Measurements from ENCODE around the gene PANK4. TPM values are rescaled to one million over a fixed set of nuclear protein-coding genes. Genes with fewer than 3 reads are reported as not detected.

Gene PANK4
- total RNA-seq, 2 experiments from 2014 or later: 66.6 to 76.6 TPM

DNA sequence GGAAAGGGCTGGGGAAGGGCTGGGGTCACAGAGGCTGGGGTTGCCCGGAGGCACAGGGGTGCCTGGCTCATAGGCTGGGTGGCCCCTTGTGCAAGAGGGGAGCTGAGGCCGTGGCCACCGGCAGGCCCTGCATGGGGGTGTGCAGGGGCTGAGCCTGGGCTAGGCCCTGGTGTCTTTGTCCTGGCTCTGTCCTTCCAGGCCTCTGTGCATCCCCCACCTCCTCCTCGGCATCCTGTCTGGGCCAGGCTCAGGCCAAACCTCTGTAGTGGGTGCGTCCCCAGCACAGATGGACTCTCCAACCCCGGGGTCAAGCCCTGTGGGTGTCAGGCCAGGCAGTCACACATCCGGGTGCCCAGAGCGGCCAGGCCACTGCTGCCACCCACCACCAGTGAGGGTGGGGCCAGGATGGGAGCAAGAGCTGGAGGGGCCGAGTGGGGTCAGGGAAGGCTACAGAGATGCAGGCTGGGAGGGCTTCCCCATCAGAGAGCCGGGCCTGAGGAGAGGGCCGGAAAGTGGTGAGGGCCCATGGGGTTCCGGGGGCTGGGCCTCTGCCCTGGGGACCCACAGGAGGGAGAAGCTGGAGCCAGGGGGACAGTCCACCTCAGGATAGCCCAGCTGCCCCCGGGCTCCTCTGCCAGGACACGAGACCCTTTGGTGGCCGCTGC is 19.4 kb downstream of the PANK4 start:
- no peaks in the 10 kb centered on the region for H3K27me3 Mint-ChIP-seq
- H3K36me3 Mint-ChIP-seq (ENCODE audit: low read depth): peaks cover 5% of the 10 kb centered on the region
- ChIA-PET POLR2A (no interaction called here), CTCF (no interaction called here)
- no peak for DNase-seq
- H3K9me3 Mint-ChIP-seq: no peaks in the 10 kb centered on the region
- no peak overlapping the region for H3K4me3 Mint-ChIP-seq
- no peaks in the 10 kb centered on the region for H3K4me1 Mint-ChIP-seq
- H3K27ac Mint-ChIP-seq: no peak overlapping the region

DNA sequence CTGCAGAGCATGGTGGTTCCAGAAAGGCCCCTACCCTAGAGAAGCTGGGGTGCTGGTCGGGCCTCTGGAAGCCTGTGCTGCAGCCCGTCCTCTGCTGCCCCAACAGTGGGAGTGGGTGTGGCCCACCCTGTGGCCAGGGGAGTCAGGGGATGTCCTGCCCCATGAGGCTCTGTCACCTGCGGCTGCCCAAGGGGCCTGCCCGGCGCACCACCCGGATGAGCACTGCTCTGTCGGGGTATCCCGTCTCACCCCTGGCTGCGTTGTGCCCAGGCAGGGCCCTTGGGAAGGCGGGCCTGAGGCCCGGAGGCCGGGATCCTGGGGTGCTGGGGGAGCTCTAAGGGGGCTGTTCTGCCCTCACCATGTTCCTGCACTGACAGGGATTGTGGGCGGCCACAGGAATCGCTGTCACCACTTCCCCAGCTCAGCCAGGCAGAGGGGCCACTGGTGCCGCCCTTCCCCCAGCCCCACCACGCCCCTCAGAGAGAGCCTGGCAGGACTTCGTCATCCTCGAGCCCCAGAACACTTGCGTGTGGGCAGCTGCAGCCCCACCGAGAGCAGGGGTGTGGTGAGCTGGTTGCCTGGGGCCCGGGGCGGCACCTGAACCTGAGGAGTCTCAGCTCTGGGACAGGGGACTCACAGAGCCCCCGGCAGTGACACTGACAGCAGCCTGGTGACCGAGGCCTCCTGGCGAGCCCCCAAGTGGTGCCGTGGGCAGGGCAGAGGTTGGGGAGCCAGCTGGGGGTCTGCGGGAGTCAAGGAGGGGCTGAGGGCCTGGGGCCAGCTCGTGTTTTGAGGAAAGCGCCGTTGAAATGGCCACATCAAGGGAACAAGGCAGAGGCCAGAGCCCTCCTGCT is 20.2 kb downstream of the PANK4 start:
- Mint-ChIP-seq H3K36me3 (ENCODE audit: low read depth) (peaks cover 2% of the 10 kb centered on the region), H3K27me3 (no peaks in the 10 kb centered on the region), H3K27ac (no peak overlapping the region), H3K4me3 (no peak overlapping the region), H3K4me1 (no peaks in the 10 kb centered on the region), H3K9me3 (no peaks in the 10 kb centered on the region)
- POLR2A ChIA-PET: interaction anchor here (0.6 kb wide), 1 partner anchor 748 kb away, joined by 5 read pairs; no protein-coding TSS in a partner anchor
- CTCF ChIA-PET: no interaction called here
- no peak for DNase-seq

DNA sequence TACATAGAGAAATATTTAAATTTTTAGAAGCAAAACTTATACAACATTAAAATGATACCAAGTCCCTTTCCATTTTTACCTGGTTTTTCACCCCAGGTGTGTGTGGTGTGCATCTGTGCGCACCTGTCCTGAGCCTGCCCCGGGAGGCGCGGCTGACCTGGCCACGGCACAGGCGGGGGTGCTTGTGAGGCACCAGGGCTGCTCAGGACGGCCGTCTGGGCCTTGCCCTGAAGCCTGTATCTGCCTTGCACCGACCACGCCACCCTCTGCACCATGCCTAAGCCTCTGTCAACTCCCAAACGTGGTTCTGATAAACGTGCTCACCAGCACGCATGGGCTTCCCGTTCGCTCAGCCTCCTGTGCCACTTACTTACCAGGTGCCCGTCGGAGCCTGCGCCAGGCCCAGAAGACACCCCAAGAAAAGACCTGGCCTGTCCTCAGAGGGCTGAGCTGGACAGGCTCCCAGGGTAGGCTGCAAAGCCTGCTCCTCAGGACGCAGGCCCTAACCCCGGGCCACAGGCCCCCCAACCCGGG is 20.9 kb downstream of the PANK4 start:
- H3K27ac Mint-ChIP-seq: no peak overlapping the region
- CTCF ChIA-PET: no interaction called here

DNA sequence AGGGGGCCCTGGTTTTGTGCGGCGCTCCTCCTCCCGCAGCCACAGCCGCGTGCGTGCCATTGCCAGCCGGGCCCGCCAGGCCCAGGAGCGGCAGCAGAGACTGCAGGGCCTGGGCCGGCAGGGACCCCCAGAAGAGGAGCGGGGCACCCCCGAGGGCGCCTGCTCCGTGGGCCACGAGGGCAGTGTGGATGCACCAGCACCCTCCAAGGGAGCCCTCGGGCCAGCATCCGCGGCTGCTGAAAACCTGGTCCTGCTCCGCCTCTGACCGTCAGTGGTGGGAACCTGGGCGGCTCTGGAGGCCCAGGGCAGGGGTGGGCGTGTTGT is 21.5 kb downstream of the PANK4 start:
- no peaks in the 10 kb centered on the region for H3K9me3 Mint-ChIP-seq

More for the DNA sequence above, 20.9 kb downstream of the PANK4 start:
- H3K36me3 Mint-ChIP-seq (ENCODE audit: low read depth): peaks cover 2% of the 10 kb centered on the region
- no peak for DNase-seq
- POLR2A ChIA-PET: interaction anchor here (0.6 kb wide), 1 partner anchor 747 kb away, joined by 5 read pairs; no protein-coding TSS in a partner anchor
- H3K27me3 Mint-ChIP-seq: no peaks in the 10 kb centered on the region
- H3K4me1 Mint-ChIP-seq: peaks cover 1% of the 10 kb centered on the region
- no peaks in the 10 kb centered on the region for H3K9me3 Mint-ChIP-seq
- no peak overlapping the region for H3K4me3 Mint-ChIP-seq

DNA sequence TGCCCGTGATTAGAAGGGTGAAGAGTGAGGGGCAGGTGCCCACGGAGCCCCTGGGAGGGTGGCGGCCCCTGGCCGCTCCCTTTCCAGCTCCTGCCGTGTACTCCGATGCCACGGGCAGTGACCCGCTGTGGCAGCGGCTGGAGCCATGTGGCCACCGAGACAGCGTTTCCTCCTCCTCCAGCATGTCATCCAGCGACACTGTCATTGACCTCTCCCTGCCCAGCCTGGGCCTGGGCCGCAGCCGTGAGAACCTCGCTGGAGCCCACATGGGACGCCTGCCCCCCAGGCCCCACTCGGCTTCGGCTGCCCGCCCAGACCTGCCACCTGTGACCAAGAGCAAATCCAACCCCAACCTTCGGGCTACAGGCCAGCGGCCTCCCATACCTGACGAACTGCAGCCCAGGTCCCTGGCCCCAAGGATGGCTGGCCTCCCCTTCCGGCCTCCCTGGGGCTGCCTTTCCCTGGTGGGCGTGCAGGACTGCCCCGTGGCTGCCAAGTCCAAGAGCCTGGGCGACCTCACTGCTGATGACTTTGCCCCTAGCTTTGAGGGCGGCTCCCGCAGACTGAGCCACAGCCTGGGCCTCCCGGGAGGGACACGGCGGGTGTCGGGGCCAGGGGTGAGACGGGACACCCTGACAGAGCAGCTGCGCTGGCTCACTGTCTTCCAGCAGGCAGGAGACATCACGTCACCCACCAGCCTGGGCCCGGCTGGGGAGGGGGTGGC is 22.0 kb downstream of the PANK4 start:
- H3K9me3 Mint-ChIP-seq: no peaks in the 10 kb centered on the region
- H3K36me3 Mint-ChIP-seq (ENCODE audit: low read depth): peaks cover 2% of the 10 kb centered on the region
- no peaks in the 10 kb centered on the region for H3K27me3 Mint-ChIP-seq
- CTCF ChIA-PET: no interaction called here
- H3K4me1 Mint-ChIP-seq: peaks cover 12% of the 10 kb centered on the region
- POLR2A ChIA-PET: no interaction called here
- no peak for DNase-seq
- H3K27ac Mint-ChIP-seq: no peak overlapping the region
- no peak overlapping the region for H3K4me3 Mint-ChIP-seq

More for the DNA sequence above, 21.5 kb downstream of the PANK4 start:
- DNase-seq: no peak
- CTCF ChIA-PET: no interaction called here
- H3K27me3 Mint-ChIP-seq: no peaks in the 10 kb centered on the region
- H3K4me1 Mint-ChIP-seq: peaks cover 8% of the 10 kb centered on the region
- H3K36me3 Mint-ChIP-seq (ENCODE audit: low read depth): peaks cover 2% of the 10 kb centered on the region
- POLR2A ChIA-PET: no interaction called here
- no peak overlapping the region for H3K4me3 Mint-ChIP-seq
- no peak overlapping the region for H3K27ac Mint-ChIP-seq

DNA sequence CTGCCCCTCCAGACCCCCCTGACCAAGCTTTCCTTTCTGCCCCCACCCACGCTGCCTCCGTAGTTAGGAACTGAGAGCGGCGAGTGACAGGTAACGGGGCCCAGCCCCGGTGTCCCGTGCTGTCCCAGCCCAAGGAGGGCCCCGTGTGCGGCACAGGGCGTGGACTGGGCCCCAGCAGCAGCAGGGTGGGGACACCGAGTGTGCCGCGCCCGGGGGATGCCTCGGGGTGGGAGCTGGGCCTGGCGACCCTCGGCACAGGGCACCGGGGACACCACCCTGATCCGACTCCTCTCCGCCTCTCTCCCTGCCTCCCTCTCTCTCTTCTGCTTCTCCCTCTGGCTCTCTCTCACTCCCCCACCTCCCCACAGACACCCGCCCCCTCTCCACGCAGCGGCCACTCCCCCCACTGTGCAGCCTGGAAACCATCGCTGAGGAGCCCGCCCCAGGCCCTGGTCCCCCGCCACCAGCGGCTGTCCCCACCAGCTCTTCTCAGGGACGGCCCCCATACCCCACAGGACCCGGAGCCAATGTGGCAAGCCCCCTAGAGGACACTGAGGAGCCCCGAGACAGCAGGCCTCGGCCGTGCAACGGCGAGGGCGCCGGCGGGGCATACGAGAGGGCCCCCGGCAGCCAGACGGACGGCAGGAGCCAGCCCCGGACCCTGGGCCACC is 22.7 kb downstream of the PANK4 start:
- CTCF ChIA-PET: no interaction called here
- Mint-ChIP-seq H3K9me3 (no peaks in the 10 kb centered on the region), H3K4me3 (no peak overlapping the region), H3K36me3 (ENCODE audit: low read depth) (peaks cover 2% of the 10 kb centered on the region), H3K4me1 (peaks cover 13% of the 10 kb centered on the region), H3K27me3 (no peaks in the 10 kb centered on the region), H3K27ac (no peak overlapping the region)
- no peak for DNase-seq
- POLR2A ChIA-PET: no interaction called here

DNA sequence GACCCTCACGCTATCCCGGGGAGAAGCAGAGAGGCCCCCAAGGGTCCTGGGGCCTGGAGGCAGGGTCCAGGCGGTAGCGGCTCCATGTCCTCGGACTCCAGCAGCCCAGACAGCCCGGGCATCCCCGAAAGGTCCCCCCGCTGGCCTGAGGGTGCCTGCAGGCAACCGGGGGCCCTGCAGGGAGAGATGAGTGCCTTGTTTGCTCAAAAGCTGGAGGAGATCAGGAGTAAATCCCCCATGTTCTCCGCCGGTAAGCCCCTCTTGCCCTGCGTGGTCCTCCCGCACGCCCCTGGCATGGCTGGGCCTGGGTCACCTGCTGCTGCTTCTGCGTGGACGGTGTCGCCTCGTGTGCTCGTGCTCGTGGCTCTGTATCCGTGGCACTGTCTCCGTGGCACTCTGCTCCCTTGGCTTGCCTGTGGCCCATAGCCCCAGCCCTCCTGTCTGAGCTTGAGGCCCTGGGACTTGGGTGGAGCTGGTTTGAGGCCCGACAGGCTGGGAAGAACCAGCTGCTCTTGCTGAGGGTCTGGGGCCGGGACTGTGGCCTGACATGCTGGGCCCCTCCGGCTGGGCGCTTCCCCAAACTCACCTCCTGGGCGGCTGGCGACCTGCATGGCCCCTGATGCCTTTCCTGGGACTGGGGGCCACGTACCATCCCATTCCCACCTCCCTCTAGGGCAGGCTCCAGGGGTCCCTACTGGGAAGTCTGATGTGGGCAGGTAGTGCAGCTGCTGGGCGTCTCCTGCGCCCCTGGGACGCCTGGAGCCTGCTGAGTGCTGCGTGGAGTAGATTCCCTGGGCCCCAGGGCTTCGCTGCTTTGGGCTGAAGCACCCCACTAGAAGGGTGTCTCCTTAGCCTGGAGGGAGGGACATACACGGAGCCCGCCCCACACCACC is 23.5 kb downstream of the PANK4 start:
- ChIA-PET POLR2A (no interaction called here), CTCF (interaction anchor here (1.4 kb wide), 1 partner anchor 23 kb away, joined by 3 read pairs; the partner anchor contains the start of gene PANK4)
- Mint-ChIP-seq H3K4me1 (peaks cover 13% of the 10 kb centered on the region), H3K27me3 (no peaks in the 10 kb centered on the region), H3K9me3 (no peaks in the 10 kb centered on the region), H3K27ac (peak overlapping the region; percentile 54), H3K36me3 (ENCODE audit: low read depth) (no peaks in the 10 kb centered on the region), H3K4me3 (no peak overlapping the region)
- no peak for DNase-seq

DNA sequence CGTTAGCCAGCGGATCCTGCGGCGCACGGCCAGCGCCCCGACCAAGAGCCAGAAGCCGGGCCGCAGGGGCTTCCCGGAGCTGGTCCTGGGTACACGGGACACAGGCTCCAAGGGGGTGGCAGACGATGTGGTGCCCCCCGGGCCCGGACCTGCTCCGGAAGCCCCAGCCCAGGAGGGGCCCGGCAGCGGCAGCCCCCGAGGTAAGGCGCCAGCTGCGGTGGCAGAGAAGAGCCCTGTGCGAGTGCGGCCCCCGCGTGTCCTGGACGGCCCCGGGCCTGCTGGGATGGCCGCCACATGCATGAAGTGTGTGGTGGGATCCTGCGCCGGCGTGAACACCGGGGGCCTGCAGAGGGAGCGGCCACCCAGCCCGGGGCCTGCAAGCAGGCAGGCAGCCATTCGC is 24.2 kb downstream of the PANK4 start:
- Mint-ChIP-seq H3K27me3 (no peaks in the 10 kb centered on the region), H3K9me3 (no peaks in the 10 kb centered on the region), H3K27ac (no peak overlapping the region), H3K4me3 (no peak overlapping the region), H3K36me3 (ENCODE audit: low read depth) (no peaks in the 10 kb centered on the region), H3K4me1 (peaks cover 13% of the 10 kb centered on the region)
- POLR2A ChIA-PET: no interaction called here
- CTCF ChIA-PET: interaction anchor here (1.4 kb wide), 1 partner anchor 24 kb away, joined by 3 read pairs; the partner anchor contains the start of gene PANK4
- no peak for DNase-seq

DNA sequence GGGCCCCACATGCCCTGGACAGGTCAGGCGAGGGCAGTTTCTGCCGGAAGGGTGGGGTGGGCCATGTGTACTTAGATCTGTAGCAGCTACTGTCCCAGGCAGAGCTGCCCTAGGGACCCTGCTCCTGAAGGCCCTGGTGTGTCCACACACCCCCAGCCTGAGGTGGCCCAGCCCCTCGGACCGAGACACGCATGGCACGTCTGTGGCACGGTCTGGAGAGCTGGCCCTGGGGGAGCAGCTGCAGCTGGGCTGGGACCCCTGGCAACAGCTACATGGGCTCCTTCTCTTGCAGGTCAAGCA is 24.6 kb downstream of the PANK4 start:
- Mint-ChIP-seq H3K4me3 (no peak overlapping the region), H3K27me3 (no peaks in the 10 kb centered on the region), H3K4me1 (peaks cover 15% of the 10 kb centered on the region), H3K9me3 (no peaks in the 10 kb centered on the region), H3K27ac (no peak overlapping the region), H3K36me3 (ENCODE audit: low read depth) (no peaks in the 10 kb centered on the region)
- POLR2A ChIA-PET: no interaction called here
- no peak for DNase-seq
- CTCF ChIA-PET: interaction anchor here (1.4 kb wide), 1 partner anchor 24 kb away, joined by 3 read pairs; the partner anchor contains the start of gene PANK4

DNA sequence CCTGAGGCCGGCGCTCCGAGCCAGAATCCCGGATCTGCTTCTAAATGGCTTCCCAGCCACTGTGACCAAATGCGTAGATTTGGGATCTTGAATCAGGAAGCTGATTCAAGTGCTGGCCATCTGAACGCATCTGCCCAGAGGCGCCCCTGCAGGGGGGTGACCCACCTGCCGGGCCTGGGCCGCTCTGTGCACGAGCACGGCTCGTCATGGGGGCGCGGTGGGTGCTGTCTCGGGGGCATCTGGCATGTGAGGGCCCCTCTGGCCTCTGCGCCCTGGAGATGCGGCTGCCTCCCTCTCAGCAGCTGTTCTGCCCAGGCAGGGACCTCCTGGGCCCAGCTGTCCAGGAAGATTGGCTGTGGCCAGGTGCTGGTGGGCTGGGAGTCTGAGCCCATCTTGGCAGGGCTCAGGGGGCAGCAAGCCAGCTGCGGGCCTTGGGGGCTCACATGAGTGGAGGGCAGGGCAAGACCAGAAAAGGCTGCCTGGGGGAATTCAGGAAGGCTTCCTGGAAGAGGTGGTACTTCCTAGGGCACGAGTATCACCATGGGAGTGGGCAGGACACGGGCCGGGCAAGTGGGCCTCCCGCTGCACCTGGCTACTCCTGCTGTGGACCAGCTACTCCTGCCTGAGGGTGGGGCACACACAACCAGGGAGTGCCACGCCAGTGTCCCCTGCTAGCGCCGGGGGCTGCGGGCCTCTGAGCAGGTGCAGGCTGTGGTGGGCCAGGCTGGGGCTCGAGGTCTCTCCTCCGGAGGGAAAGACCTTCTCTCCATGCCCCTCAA is 25.2 kb downstream of the PANK4 start:
- Mint-ChIP-seq H3K4me3 (no peak overlapping the region), H3K9me3 (no peaks in the 10 kb centered on the region), H3K27ac (peak overlapping the region; percentile 46), H3K36me3 (ENCODE audit: low read depth) (no peaks in the 10 kb centered on the region), H3K4me1 (peaks cover 19% of the 10 kb centered on the region), H3K27me3 (no peaks in the 10 kb centered on the region)
- POLR2A ChIA-PET: no interaction called here
- CTCF ChIA-PET: interaction anchor here (1.2 kb wide), 1 partner anchor 46 kb away, joined by 3 read pairs; no protein-coding TSS in a partner anchor
- DNase-seq: no peak

DNA sequence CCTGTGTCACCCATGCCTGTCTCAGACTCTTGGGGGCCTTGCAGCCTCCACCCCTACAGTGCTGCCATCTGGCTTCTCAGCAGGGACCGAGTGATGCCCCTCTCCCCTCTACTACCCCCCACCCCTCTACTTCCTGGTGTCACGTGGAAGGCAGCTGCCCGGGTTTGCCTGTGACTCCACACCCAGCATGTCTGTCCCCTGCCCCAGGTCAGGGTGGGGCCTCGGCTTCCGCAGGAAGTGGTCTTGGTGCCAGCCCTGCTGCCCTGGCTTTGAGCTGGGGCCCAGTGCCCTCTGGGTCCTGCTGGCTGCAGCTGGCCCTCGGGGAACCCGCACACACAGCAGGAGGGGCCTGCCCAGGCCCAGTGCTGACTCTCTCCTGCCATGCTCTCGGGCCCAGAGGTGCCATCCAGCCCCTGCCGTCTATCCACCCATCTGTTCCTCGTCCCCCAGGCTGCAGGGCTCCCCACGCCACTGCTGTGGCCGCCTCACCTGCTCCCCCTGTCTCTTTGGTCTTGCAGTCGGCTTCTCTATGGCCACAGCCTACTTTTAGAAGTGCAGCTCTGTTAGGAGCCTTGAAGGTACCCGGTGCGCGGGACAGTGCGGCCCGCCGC is 26.3 kb downstream of the PANK4 start:
- CTCF ChIA-PET: interaction anchor here (1.2 kb wide), 1 partner anchor 48 kb away, joined by 3 read pairs; no protein-coding TSS in a partner anchor

More for the DNA sequence above, 26.3 kb downstream of the PANK4 start:
- peak overlapping the region; percentile 24 for H3K4me3 Mint-ChIP-seq
- POLR2A ChIA-PET: interaction anchor here (0.7 kb wide), 1 partner anchor 87 kb away, joined by 3 read pairs; no protein-coding TSS in a partner anchor
- no peaks in the 10 kb centered on the region for H3K9me3 Mint-ChIP-seq
- H3K27ac Mint-ChIP-seq: peak overlapping the region; percentile 90
- peak; percentile 37 for DNase-seq
- peaks cover 22% of the 10 kb centered on the region for H3K4me1 Mint-ChIP-seq
- no peaks in the 10 kb centered on the region for H3K27me3 Mint-ChIP-seq
- no peaks in the 10 kb centered on the region for H3K36me3 Mint-ChIP-seq (ENCODE audit: low read depth)

All from activated CD4-positive, alpha-beta T cell treated with anti-CD3 and anti-CD28 coated beads, Interleukin-2, amount 10 ng/mL, durations not matched to agents 7 days and 5 days (primary cell).